Colonic mucosa (tissue), 4 donors: Measurements from ENCODE around the gene BCAN. TPM values are rescaled to one million over a fixed set of nuclear protein-coding genes. Genes with fewer than 3 reads are reported as not detected.

Experiments used
- DNase-seq: peaks from one replicate; pipeline ENCODE4 v3.0.0-alpha.2; 2020
- H3K27ac ChIP-seq: fragments of 200-600 bp; one replicate; pipeline ENCODE4 v1.8.0; 2021
- H3K27me3 ChIP-seq: fragments of 200-600 bp; one replicate; pipeline ENCODE4 v1.8.0; 2021
- H3K36me3 ChIP-seq: fragments of 200-600 bp; one replicate; pipeline ENCODE4 v1.8.0; 2021
- H3K4me1 ChIP-seq: fragments of 200-600 bp; one replicate; pipeline ENCODE4 v1.8.0; 2021; ENCODE audit warnings: mild to moderate bottlenecking
- H3K4me3 ChIP-seq: fragments of 200-600 bp; one replicate; pipeline ENCODE4 v1.8.0; 2021
- H3K9ac ChIP-seq, 2 donors: one replicate each; pipeline ENCODE4 v1.7.0; 2013; ENCODE audit warnings: control low read depth in 2 of 2, low read depth in 2 of 2, low read length in 2 of 2
- H3K9me3 ChIP-seq: fragments of 200-600 bp; one replicate; pipeline ENCODE4 v1.8.0; 2021
- intact Hi-C: fragments of 100-400 bp; cut with DNase I; formaldehyde crosslinking; loops from one replicate; pipeline ENCODE4 v1.14.1; 2022
- total RNA-seq, 2 donors: library from RNA; stranded (reverse); fragmentation: NEBNext Ultra II Directional in 1 of 2; extraction: Animal tissue kit (Norgen Biotek cat#: 25700) in 1 of 2; gene quantifications; one replicate each; pipeline ENCODE4 v1.2.1, GENCODE V29; 2021
- TF ChIP-seq, protein P1 (sequence below): fragments of 200-600 bp; IDR thresholded peaks from one replicate; pipeline ENCODE4 v1.8.0; 2022; ENCODE audit warnings: antibody characterized with exemption, mild to moderate bottlenecking
- donor health status: healthy.
- donor health status: DM: no; HTN: no; CAD: no.
- donor health status: DM: no; HTN: no; CAD: no.

Gene BCAN
- total RNA-seq, 2 donors from 2014 or later, result 0.37 TPM; not detected in 1

DNA sequence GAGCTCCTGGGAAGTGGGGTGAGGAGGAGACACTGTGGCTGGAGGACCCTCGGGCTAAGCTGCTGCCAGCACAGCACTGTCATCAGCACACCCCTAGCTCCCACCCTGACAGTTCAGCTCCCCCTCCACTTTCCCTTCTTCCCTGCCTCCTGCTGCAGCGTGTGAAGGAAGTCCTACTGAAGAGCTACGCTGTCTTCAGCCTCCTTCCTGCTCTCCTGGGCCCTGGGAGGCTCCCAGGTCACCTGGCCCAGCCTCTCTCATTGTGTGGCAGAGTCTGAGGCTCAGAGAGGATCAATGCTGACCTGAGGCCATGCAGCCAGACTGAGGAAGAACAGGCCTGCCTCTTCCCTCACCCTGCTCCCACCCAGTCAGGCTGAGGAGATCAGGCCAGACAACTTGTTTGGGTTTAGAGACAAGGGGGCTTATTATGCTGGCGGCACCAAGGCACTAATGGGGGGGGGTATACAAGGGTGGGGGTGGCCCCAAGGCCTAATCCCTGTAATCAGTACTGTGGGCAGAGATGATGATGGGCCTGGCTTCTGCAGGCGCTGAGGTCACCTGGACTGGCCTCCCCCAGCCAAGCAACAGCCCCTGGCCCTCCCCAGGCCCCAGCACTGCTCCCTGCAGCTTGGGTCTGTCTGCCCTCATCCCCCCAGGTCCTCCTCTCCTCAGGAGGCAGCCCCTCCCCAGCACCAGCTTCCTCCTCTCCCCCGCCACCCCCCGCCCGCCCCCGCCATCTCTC is 26.2 kb downstream of the BCAN start:
- DNase-seq, result no peak
- no peak overlapping the region for H3K4me3 ChIP-seq
- peaks cover 13% of the 10 kb centered on the region for H3K4me1 ChIP-seq
- H3K9me3 ChIP-seq, result no peaks in the 10 kb centered on the region
- peak overlapping the region in 1 of 2 donors; percentile 56 for H3K9ac ChIP-seq
- H3K36me3 ChIP-seq, result no peaks in the 10 kb centered on the region
- TF ChIP-seq, protein P1, sequence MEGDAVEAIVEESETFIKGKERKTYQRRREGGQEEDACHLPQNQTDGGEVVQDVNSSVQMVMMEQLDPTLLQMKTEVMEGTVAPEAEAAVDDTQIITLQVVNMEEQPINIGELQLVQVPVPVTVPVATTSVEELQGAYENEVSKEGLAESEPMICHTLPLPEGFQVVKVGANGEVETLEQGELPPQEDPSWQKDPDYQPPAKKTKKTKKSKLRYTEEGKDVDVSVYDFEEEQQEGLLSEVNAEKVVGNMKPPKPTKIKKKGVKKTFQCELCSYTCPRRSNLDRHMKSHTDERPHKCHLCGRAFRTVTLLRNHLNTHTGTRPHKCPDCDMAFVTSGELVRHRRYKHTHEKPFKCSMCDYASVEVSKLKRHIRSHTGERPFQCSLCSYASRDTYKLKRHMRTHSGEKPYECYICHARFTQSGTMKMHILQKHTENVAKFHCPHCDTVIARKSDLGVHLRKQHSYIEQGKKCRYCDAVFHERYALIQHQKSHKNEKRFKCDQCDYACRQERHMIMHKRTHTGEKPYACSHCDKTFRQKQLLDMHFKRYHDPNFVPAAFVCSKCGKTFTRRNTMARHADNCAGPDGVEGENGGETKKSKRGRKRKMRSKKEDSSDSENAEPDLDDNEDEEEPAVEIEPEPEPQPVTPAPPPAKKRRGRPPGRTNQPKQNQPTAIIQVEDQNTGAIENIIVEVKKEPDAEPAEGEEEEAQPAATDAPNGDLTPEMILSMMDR, result no peak
- H3K27me3 ChIP-seq, result no peaks in the 10 kb centered on the region
- peak overlapping the region; percentile 39 for H3K27ac ChIP-seq
- intact Hi-C loops, result no loop called here

DNA sequence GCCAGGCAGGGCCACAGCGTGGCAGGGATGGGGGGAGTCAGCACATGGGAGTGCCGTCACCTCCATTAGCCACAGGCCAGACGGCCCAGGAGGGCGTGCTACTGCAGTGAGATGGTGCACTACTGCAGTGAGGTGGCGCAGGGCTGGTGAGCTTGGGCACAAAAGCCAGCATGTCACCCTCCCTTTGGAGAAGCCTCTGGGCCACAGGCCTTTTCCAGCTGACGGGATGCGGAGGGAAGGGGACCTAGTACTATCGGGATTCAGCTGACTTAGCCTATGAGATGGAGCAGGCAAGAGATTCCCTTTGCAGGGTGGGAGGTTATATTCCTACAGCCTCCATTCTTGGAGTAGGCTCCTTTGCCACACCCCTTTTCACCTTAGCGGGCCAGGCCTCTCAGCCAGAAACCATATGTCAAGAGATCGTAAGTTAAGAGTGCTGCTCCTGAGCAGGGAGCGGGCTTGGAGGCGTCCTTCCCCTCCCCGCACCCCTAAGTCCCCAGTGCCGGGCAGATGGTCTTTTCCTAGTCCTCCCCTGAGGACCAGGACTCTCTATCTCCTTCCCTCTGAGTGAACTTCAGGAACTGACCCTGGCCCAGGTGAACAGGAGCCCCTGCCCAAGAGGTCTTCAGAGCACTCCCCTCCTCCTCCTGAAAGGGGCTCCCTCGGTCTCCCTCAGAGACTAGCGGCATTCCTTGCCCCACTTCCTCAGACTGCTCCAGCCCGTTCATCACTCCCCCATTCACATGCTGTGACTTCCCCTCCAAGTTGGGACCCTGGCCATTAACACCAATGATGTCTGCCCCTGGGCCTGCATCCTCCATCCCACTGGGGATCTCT is 27.1 kb downstream of the BCAN start:
- intact Hi-C loops, result no loop called here

DNA sequence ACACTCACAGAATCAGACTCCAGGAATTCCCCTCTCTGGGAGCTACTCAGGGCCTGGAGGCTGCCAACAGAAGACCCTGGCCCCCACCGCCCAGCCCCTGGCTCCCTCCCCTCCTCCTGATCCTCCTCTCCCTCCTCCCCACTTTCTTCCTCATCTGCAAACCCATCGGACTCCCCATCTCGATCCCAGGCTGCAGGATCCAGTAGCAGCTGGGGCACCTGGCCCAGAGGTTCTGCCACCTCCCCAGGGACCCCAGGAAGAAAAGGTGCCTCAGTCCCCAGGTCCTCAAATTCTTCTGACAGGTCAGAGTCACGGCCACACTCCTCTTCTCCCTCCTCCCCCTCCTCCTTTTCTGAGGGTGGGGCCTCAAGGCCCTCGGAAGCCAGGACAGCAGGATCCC is 27.9 kb downstream of the BCAN start:
- no peak for DNase-seq

More for the DNA sequence above, 27.1 kb downstream of the BCAN start:
- TF ChIP-seq, protein P1, result no peak
- H3K9ac ChIP-seq, result peak overlapping the region in 1 of 2 donors; percentile 29
- no peak overlapping the region for H3K4me3 ChIP-seq
- no peak overlapping the region for H3K27ac ChIP-seq
- DNase-seq, result no peak
- H3K4me1 ChIP-seq, result peaks cover 13% of the 10 kb centered on the region
- no peaks in the 10 kb centered on the region for H3K9me3 ChIP-seq
- no peaks in the 10 kb centered on the region for H3K36me3 ChIP-seq
- H3K27me3 ChIP-seq, result no peaks in the 10 kb centered on the region

DNA sequence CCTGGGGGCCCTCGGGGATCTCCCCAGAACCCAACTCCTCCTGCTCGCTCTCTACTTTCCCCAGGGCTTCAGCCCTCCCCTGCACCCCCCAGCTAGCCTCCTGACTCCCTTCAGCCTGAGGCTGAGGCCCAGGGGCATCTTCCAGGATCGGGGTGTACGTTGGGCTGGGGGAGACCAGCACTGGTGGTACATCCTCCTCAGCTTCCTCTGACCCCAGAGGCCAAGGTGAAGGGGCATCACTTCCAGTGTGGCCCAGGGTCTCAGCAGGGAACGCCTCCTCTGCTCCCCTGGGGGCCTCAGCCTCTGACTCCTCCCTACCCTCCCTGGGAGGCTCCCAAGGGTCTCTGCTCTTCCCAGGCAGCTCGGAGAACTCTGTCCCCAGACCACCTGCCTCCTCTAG is 28.4 kb downstream of the BCAN start:
- TF ChIP-seq, protein P1, result no peak
- DNase-seq, result no peak
- no peak overlapping the region for H3K27ac ChIP-seq
- no peak overlapping the region for H3K4me3 ChIP-seq
- H3K27me3 ChIP-seq, result peaks cover 2% of the 10 kb centered on the region
- no peaks in the 10 kb centered on the region for H3K36me3 ChIP-seq
- H3K9ac ChIP-seq, result no peak overlapping the region
- no peaks in the 10 kb centered on the region for H3K4me1 ChIP-seq
- no peaks in the 10 kb centered on the region for H3K9me3 ChIP-seq
- intact Hi-C loops, result no loop called here

More for the DNA sequence above, 27.9 kb downstream of the BCAN start:
- H3K9ac ChIP-seq, result no peak overlapping the region
- no peaks in the 10 kb centered on the region for H3K9me3 ChIP-seq
- intact Hi-C loops, result no loop called here
- TF ChIP-seq, protein P1, result no peak
- H3K36me3 ChIP-seq, result no peaks in the 10 kb centered on the region
- no peak overlapping the region for H3K27ac ChIP-seq
- no peak overlapping the region for H3K4me3 ChIP-seq
- H3K27me3 ChIP-seq, result no peaks in the 10 kb centered on the region
- H3K4me1 ChIP-seq, result peaks cover 5% of the 10 kb centered on the region

DNA sequence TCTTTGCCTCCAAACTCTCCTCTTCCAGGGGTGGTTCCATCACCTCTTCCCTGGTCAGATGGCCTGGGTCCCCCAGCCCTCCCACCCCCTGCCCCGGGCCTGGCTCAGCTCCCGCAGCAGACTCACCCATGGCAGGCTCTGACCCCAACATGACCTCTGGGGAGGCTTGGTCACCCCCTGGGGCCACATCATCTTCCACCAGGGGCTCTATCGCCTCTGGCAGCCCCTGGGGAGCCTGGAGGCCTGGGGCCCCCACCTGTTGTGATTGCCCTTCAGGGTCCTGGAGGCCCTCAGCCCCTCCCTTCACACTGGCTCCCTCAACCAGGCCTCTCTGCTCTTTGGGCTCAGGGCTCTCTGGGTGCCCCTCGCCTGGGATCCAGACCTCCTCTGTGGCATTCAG is 28.9 kb downstream of the BCAN start:
- Histone ChIP-seq H3K4me3 (no peak overlapping the region), H3K27ac (no peak overlapping the region), H3K36me3 (no peaks in the 10 kb centered on the region), H3K9ac (no peak overlapping the region), H3K9me3 (no peaks in the 10 kb centered on the region), H3K27me3 (peaks cover 4% of the 10 kb centered on the region), H3K4me1 (no peaks in the 10 kb centered on the region)
- intact Hi-C loops, result no loop called here
- TF ChIP-seq, protein P1, result no peak
- DNase-seq, result no peak
